ENCODE results near the gene HLCS. TPM values are rescaled to one million over a fixed set of nuclear protein-coding genes. Genes with fewer than 3 reads are reported as not detected.

Gene HLCS
- polyA plus RNA-seq, 1 of the 3 experiments (the other 2 are of a cell fraction) = 13.0 TPM

DNA sequence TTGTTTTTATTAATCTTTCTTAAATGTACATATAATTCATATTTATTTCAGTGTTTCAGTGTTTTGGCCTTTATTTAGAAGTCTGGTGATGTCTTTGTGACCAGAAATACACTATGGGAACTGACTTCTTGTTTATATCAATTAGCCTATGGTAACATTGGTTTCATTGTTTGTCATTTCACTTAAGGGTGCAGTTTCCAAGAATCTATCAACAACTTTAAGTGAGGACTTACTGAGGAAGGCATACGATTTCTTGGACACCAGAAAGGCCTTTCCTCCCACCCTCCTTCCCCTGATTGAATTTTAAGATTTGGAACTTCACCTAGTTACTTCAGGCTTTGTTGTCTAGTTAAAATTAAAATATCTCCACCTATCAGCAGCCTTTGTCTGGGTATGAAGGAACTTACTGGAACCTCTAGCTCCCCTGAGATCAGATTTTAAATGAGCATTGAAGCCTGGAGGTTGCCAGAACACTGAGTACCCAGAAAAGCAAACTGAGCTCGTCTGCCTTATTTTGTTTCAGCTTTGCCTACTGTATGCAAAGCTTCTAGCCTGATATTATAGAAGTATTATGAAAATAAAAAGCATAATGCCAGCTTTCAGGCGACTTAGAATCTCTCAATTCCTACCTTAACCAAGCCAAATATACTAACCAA is 34.2 kb downstream of the HLCS start (continued):
- TF ChIP-seq REST (IDR thresholded peaks at IDR 0.05; ENCODE audit: low read depth, low read length) (no peak), MEF2A (IDR thresholded peaks at IDR 0.05; ENCODE audit: borderline replicate concordance, low read depth) (no peak), FOSL2 (IDR thresholded peaks at IDR 0.05; ENCODE audit: borderline replicate concordance, low read depth) (no peak), GATA2 (CRISPR knock-in tag; IDR thresholded peaks at IDR 0.05) (no peak), YY1 (IDR thresholded peaks at IDR 0.05; ENCODE audit: low read depth) (no peak), RXRA (IDR thresholded peaks at IDR 0.05; ENCODE audit: borderline replicate concordance, low read depth) (no peak)

- no peaks in the 10 kb centered on the region for H3K27me3 ChIP-seq (ENCODE audit: insufficient read depth)
- CTCF ChIA-PET = interaction anchor here (0.7 to 4.0 kb wide), 7 partner anchors 12 to 425 kb away, joined by 3 to 17 read pairs (median 4); no protein-coding TSS in a partner anchor
- 65% methylated on average over 6 of the region's 7 CpGs for WGBS (ENCODE audit: low lambda C conversion rate)
These were observed 36.8 kb downstream of the HLCS start for GRCh38 chr21:36929622-36930021.

More at GRCh38 chr21:36929622-36930021, 36.8 kb downstream of the HLCS start:
- no peak for DNase-seq
- no peaks in the 10 kb centered on the region for H3K9me2 ChIP-seq
- H3K4me1 ChIP-seq (ENCODE audit: control insufficient read depth in 1 of 2, insufficient read depth in 2 of 2, low read depth in 1 of 2, low read length in 1 of 2) = peaks cover 4 to 9% of the 10 kb centered on the region in 2 experiments; a peak in 3 of 4 replicates
- TF ChIP-seq SMC3 (IDR thresholded peaks at IDR 0.05; ENCODE audit: low read depth, low read length) (peak; percentile 28; the same call in 1 of the 2 replicates), CTCF (IDR thresholded peaks at IDR 0.05) (peak; percentile 31), FOXM1 (IDR thresholded peaks at IDR 0.05; ENCODE audit: low read depth) (no peak), RAD21 (IDR thresholded peaks at IDR 0.05; ENCODE audit: low read length) (0 out of 2 replicates have a peak, but pooled peaks have one; percentile 22)
- H3K9ac ChIP-seq = no peak overlapping the region
- H4K20me1 ChIP-seq (ENCODE audit: insufficient read depth) = no peaks in the 10 kb centered on the region; the same call in 1 of the 2 replicates
- H3K79me2 ChIP-seq (ENCODE audit: insufficient read depth) = no peaks in the 10 kb centered on the region
- POLR2A ChIA-PET = no interaction called here
- H3K27ac ChIP-seq (ENCODE audit: low read depth in 2 of 2, low read length in 1 of 2) = no peak overlapping the region
- H2AFZ ChIP-seq (ENCODE audit: low read depth) = no peak overlapping the region
- H3K9me3 ChIP-seq = no peaks in the 10 kb centered on the region
- H3K4me3 ChIP-seq (ENCODE audit: low read depth in 2 of 2, low read length in 1 of 2) = no peak overlapping the region
- H3K36me3 ChIP-seq (replicated peaks in 1 of 2; ENCODE audit: control insufficient read depth in 1 of 2, insufficient read depth in 2 of 2, low read length in 1 of 2) = peaks cover 0 to 16% of the 10 kb centered on the region in 2 experiments
- peaks cover 9% of the 10 kb centered on the region for H3F3A ChIP-seq (replicated peaks; ENCODE audit: insufficient read depth)
- H3K4me2 ChIP-seq = no peak overlapping the region
